Stimulated activated CD4-positive, alpha-beta T cell treated with anti-CD3 and anti-CD28 coated beads, Interleukin-1b, Interleukin-23, amount 100 ng/mL, for 48 hours (primary cell): Measurements from ENCODE around the gene LAMA3.

Experiments used
- DNase-seq: peaks from one replicate; pipeline ENCODE4 v3.0.0-alpha.2; 2020

Gene LAMA3

DNA sequence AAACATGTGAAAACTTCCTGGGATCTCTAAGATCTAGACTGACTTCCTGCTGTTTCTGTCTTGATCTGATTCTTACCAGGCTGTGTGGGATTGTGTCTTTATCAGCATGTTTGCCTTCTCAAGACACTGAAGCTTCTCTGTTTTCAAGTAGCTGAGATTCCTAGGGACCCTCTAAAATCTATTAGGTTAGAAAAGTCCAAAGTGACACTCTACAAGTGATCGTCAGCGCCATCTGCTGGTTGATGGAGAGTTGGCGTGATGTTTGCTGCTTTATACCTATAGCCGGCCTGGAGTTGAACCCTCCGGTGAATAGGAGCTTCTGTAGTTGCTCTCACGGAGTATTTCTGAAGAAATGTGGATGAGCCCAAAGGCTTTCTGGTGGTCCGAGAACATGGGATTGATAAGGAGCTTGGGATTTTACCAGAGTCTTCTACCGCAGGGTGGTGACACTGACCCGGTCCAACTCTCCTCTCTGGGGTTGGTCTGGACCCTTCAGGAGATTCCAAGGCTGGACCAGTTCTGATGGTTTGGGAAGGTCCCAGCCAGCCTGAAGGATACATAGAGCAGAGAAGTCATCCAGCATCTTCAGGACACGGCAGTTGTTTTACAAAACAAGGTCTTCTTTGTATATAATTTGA lies 229.3 kb downstream of the LAMA3 start:
- DNase-seq: peak; percentile 72

DNA sequence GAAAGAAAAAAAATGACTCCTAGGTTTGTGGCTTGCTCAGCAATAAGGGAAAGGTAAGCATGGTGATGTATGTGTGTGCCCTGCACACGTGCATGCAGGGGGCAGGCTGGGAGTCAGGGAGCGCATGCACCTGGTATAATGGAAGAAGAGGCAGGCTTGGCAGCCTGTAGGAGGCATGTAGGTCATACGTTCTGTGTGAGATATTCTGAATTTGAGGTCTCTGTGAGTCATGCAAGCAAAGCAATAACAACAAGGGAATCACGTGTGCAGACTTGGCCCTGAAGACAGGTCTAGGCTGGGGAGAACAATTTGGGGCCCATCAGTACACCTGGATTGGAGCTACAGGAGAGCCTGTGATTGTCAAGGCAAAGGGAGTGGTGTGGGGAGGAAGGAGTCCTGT lies 230.8 kb downstream of the LAMA3 start:
- no peak for DNase-seq

DNA sequence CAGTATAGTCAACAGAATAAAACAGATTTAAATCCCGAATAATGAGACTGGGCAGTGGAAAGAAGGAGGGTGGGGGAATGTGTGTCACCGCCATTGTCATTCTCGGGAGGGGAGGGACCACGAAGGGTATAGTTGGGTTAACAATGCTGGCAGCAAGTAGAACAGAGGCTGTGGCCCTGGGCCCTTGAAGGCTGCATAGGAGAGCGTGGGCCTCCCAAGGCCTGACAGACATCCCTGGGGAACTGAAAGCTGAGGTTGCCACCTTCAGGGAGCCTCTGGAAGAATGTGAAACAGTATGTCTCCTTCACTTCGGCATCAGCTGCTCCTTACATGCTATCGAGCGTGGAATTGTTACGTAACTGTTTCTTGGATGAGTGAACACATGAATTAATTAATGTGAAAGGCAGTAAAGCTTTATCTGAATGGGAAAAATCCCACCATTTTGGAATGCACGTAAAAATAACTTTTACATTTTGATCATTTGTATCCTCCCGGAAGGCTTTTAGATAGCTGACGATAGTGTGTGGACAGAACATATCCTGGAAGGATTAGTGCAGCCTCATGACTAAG lies 232.5 kb downstream of the LAMA3 start:
- no peak for DNase-seq

DNA sequence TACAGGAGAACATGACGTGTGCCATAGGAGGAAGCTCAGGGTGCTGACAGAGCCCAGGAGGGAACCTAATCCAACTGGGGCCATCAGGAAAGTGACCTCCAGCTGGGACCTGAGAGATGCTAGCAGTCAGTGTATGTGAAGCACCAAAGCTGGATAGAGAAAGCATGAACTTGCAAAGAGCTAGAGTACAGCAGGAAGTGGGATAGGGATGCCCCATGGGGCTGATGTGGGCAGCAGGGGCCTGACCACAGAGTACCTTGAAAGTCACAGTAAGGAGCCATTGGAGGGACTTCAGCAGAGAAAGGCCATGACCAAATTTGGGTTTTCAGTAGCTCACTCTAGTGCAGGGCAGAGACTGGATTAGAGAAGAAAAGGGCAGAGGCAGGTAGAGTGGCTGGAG lies 233.7 kb downstream of the LAMA3 start:
- no peak for DNase-seq

DNA sequence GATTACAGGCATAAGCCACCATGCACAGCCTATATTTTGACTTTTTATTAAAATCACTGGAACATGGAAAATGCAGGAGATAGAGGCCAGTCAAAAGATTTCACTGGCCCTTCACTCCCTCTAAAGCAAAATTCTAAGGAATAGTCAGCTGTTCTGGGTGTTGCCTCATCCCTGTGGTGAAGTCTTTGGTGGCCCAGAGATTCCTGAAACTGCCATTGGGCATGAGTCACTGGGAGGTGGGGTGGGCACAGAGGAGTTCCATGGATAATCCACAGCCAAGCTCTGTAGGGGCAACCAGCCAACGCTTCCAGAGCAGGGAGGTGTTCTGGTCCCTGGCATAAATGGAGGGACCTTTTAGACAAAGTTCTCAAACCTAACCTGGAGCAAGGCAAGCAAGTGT lies 235.6 kb downstream of the LAMA3 start:
- DNase-seq: no peak

DNA sequence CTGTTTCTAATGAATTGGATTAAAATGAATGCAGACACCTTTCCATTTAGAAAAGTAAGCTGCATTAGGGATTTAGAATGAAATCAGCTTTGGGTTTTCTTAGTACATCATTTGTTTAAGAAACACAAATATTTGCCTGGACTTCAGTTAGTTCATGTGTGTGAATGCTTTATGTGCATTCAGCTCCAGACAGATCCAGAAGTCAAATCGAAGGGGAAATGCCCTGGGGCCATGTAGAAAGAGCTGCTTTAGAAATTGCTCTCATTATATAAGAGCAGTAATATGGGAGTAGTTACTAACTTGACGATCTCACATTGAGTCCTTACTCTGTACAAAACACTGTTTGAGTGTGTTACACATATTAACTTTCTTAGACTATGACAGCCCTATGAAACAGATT lies 237.3 kb downstream of the LAMA3 start:
- no peak for DNase-seq

DNA sequence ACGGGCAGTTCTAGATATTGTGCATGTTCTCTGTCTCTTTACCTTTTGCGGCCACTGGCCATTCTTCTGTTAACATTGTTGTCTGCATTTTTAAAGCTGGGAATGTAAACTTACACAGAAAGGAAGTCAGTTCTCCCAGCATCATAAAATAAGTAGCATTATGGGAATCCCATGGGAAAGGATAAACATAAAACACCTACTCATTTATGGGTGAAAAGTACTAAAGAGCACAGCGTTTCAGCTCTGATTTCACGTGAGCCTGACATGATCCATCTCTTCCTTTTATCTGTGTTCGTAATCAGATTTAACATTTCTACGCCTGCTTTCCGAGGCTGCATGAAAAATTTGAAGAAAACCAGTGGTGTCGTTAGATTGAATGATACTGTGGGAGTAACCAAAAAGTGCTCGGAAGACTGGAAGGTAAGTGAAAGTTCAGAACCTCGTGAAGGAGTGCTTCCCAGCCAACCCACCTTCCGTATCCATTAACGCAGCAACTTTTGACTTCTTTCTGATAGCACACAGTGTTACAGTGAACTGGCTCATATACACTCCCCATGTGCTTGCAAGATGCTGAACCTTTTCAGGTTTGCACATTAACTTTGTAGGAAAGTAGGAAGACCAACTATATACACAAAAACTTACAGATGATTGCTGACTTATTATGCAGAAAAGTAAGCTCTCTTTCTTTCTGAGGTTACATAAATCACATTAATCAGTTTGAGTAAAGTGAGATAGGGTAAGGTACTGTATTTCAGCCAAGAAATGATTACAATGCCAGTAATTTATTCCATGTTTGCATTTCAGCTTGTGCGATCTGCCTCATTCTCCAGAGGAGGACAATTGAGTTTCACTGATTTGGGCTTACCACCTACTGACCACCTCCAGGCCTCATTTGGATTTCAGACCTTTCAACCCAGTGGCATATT lies 238.8 kb downstream of the LAMA3 start:
- no peak for DNase-seq

DNA sequence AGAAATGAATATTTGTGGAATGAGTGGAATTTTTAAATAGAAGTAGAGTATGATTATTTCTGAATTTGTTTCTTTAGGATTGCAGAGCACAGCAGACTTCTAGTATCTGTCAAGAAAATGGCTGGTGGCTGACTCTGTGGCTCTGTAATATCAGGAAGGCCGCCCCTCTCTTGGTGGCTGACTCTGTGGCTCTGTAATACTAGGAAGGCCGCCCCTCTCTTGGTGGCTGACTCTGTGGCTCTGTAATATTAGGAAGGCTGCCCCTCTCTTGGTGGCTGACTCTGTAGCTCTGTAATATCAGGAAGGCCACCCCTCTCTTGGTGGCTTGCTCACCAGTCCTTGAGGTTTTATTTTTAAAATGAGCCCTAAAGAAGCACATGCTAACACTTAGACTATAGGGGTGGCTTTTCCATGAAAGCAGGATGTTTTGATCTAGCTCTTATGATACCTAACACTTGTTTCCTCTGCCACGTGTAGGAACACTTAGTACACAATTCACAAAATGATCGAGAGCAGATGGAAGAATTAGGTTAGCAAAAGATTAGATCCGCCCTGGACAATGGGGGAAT lies 240.2 kb downstream of the LAMA3 start:
- DNase-seq: no peak

DNA sequence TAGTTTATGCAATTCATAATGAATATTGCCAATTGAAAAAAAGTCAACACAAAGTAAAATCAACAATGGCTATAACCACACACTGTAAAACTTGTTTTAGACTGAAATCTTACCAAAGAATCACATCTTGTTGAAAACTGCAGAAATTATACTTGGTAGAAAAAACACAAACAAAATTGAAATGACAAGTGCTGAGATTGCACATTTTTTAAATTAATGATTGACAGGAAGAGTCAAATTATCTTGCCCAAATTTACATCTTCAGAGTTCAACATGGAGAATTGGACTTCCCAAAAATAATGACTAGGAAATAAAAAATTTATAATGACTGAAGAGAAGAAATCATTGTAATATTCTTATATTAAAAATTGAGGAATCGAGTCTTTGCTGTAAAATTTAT lies 240.7 kb downstream of the LAMA3 start:
- no peak for DNase-seq

DNA sequence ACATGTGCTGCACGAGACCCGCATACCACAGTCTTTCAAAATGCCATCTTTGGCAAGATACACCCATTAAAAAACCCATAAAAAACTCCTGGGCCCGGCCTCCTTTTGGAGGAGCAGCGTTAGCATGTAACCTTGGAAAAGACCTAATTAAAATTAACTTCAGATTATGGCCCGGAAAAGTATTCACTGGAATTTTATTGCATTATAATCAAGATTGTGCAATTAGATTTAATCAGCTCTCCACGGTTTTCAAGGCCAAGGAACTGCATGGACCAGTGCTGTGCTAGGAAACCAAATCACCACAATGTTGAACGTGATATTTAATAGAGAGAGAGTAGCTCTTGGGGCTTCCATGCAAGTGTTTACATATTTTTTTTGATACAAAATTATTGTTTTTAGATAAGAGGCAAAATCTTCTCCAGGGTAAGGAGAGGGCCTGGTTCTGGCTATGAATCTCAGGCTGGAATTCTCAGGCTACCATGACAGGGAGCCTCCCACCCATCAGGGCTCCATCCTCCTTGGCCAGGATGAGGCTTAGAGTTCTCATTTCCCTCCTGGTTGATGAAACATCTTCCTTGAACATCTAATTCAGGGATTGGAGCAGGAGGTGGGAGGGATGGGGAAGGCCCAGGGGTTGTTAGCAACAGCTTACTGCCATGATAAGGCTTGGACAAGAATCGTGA lies 243.3 kb downstream of the LAMA3 start:
- DNase-seq: no peak

DNA sequence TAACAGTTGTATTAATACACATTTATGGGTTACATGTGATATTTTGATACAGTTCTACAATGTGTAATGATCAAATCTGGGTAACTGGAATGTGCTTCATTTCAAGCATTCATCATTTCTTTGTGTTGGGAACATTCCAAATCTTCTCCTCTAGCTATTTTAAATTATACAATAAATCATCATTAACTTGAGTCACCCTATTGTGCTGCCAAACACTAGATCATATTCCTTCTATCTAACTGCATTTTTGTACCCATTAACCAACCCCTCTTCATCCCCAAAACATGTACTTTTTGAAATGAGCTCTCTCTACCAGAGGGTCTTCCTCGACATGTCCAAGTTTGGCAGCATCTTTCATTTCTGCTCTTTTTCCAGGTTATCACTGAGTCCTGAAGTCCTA lies 244.2 kb downstream of the LAMA3 start:
- DNase-seq: no peak

DNA sequence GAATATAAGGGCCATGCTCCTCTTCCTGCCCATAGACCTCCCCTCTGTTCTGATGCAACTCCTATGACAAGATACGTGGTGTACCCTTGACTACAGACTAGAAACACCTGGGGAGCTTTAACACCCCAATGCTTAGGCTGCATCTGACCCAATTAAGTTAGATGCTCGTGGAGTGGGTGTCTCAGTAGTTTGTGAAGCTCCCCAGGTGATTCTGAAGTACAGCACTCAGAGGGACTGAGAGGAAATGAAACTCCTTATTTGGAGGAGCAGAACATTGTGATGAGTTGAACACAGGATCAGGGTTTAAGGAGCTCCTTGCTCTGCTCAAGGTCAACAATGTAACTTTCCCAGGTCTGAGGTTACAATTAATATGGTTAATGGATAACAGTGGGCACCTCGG lies 245.0 kb downstream of the LAMA3 start:
- DNase-seq: no peak

DNA sequence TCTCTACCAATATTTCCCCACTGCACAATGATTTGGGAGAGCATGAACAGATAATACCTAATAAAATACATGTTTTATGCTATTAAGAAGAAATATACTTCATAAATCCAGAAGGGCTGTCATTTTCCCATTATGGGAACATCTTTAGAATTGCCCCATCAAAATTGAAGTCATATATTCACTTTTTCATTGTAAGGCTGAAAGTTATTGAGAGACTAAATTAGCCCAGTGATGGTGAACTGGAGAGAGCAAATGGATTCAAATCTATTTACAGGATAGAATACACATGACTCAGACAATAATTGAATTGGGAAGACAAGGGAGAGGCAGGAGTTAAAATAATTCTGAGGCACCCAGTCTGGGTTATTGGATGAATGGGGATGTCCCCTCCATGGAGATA lies 245.6 kb downstream of the LAMA3 start:
- no peak for DNase-seq

DNA sequence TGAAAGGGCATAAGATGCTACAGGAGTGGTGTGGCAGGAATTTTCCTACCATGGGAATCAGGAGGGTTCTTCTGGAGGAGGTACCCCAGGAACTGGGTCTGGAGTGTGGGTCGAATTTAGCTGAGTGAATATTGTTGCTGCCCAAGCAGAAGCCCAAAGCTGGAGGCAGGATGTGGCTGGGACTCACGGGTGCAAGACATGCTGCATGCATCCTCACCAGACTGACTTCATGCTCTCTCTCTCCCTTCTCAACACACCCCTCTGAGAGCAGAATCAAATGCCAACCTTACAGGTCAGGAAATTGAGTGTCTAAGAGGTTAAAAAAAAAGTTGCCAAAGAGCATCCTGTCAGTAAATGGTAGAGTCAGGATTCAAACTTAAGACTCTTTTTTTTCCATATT lies 246.6 kb downstream of the LAMA3 start:
- no peak for DNase-seq

DNA sequence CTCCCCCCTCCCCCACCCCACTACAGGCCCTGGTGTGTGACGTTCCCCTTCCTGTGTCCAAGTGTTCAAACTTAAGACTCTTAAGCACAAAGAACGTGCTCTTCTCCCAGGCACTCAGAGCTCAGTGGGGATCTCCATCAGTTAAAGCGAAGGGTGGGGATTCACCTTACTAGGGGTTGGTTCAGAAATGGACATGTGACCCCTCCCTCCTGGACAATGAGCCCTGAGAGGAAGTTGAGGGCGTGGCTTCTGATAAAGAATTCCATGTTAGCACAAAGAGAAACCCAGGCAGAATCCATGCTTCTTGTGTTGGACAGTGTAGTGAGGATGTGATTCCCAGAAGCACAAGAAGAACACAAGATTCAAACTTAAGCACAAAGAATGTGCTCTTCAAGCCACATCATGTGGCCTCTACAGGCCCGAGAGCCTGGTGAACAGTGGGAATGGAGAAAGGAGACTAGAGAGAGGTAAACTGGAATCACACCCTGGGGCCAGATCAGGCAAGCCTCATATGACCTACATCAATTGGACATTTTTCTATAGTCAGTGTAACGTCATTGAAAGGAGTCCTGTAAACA lies 247.2 kb downstream of the LAMA3 start:
- no peak for DNase-seq

DNA sequence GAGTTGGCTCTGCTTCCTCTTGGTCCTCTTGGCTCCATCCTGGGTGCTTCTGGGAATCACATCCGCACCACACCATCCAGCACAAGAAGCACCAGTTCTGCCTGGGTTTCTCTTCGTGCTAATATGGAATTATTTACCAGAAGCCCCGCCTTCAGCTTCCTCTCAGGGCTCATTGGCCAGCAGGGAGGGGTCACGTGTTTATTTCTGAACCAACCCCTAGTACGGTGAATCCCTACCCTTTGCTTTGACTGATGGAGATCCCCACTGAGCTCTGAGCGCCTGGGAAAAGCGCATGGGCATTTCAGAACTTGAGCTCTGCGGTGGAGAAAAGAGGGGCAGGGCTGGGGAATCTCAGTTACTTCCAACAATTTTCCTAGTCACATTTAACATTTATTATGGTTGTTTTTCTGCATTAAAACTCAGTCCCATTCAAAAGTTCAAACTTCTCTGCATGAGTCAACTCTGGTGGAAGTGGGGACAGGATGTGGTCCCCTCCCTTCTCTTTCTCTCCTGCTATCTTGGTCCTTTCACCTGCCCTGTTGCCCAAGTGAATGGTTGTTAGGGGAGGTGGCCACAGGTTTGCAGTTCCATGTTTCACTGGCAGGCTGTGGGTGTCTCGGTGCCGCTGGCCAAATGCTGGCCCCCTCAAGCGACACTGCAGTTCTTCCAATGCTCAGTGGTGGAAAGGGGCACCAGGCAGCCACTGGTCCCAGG lies 248.9 kb downstream of the LAMA3 start:
- no peak for DNase-seq

DNA sequence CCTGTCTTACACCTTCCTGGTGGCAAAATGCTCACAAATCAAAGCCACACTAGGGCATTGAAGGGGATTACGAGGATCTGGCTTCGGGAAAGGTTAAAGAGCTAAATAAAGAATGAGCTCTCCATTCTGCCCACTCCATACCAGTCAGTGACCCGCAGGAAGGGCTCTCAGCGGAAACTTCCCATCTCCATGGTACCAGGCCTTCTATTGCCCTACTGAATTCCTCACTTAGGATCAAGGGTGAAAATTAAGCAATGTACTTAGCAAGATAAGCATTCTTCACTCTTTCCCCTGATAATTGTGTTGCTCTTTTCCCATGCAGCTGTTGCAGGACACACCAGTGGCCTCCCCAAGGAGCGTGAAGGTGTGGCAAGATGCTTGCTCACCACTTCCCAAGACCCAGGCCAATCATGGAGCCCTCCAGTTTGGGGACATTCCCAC lies 249.7 kb downstream of the LAMA3 start:
- DNase-seq: no peak

DNA sequence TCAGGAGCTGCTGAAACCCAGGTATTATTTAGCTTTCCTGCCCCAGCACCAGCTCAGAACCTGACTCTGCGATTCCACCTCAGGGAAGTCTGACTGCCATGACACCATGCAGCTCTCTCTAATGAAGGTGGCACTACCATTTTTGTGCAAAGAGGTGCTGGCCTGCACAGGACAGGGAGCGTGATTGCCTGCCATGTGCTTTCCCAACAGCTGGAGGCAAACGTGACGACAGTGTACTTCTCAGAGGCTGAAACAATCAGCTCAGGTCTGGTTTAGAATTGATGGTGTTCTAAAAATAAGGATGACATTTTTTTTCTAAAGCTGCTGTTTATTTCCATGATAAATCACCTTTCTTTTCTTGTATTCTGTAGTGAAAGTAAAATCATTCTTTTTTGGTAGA lies 250.1 kb downstream of the LAMA3 start:
- DNase-seq: no peak

DNA sequence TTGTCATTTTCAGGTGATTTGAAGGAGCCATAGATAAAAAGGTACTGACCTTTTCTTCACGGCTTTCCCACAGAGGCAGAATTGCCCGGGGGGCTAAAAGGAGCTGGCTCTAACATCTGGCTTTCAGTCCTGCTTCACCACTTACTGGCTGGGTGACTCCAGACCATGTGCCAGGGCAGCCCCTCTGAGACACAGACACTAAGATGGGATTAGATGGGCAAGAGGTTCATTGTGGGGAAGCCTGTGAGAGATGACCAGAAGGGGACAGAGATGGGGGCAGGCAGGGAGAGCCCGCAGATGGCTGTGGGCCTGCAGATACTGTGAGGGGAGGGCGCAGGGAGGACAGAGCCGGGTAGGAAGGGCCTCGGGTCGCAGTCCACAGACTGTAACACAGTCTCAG lies 250.6 kb downstream of the LAMA3 start:
- no peak for DNase-seq

DNA sequence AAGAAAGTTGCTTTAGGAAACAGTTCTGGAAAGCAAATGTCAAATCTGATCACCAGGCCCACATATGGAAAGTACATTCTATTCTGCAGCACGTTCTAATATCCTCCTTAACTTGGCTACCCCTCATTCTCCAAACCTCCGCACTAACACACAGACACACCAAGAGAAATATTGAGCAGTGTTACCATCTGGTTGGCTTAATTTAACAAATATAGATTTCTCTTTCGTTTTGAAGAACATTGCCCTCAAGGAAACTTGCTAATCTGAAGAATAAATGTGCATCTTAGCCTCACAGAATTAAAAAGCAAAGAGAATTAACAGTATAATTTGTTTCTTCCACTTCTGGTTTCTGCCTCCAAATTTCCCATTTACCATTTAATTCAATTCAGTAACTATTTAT lies 252.5 kb downstream of the LAMA3 start:
- no peak for DNase-seq

DNA sequence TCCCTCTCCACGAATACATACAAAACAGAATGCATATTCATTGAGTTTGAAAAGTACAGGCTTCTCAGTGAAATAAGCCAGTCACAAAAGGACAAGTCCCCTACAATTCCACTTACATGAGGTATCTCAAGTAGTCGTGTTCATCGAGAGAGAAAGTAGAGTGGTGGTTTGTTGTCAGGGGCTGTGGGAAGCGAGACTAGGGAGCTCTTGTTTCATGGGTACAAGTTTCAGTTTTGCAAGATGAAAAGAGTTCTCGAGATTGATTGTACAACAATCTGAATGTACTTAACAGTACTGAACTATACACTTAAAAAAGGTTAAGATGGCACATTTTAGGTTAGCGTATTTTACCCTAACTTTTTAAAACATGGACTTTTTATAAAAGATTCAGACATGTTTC lies 253.9 kb downstream of the LAMA3 start:
- peak; percentile 64 for DNase-seq
